22Rv1 (cell line): ENCODE measurements around the gene FOXR1.

ENCODE experiments used
- ZFX ChIP-seq: fragments of 450-650 bp; IDR thresholded peaks from 2 replicates; pipeline ENCODE4 v1.6.1; 2017; ENCODE audit warnings: antibody characterized with exemption, borderline replicate concordance
- TF ChIP-seq, protein P1 (sequence below): fragments of 450-650 bp; IDR thresholded peaks from 2 replicates; pipeline ENCODE4 v1.5.1; 2017; ENCODE audit warnings: mild to moderate bottlenecking

DNA sequence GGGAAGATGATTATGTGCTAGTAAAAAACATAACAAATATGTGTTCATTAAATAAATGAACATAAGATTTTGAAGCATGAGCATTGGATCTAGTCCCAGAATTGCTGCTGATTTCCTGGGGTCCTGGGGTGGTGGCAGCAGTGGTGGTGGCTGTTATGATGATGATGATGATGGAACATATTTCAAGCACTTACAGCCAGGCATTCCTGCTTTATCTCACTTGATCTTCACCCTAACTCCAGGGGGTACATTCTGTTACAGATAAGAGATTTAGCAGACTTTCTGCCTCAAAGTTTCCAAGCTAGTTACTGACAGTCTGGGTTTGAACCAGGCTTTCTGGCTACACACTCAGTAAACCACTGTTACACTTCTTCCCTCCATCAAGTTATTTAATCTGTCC, 52.2 kb downstream of the FOXR1 start:
- TF ChIP-seq, protein P1, sequence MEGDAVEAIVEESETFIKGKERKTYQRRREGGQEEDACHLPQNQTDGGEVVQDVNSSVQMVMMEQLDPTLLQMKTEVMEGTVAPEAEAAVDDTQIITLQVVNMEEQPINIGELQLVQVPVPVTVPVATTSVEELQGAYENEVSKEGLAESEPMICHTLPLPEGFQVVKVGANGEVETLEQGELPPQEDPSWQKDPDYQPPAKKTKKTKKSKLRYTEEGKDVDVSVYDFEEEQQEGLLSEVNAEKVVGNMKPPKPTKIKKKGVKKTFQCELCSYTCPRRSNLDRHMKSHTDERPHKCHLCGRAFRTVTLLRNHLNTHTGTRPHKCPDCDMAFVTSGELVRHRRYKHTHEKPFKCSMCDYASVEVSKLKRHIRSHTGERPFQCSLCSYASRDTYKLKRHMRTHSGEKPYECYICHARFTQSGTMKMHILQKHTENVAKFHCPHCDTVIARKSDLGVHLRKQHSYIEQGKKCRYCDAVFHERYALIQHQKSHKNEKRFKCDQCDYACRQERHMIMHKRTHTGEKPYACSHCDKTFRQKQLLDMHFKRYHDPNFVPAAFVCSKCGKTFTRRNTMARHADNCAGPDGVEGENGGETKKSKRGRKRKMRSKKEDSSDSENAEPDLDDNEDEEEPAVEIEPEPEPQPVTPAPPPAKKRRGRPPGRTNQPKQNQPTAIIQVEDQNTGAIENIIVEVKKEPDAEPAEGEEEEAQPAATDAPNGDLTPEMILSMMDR: no peak
- TF ChIP-seq ZFX: no peak
